Mesenteric fat pad (tissue), 1 donor: ENCODE measurements around the gene ZBTB1. TPM values are rescaled to one million over a fixed set of nuclear protein-coding genes. Genes with fewer than 3 reads are reported as not detected.
"Not testable (repeated sequence)": the region's sequence is repeated elsewhere in the genome, so short reads cannot be mapped to it uniquely, and the experiment has no call there.

Source experiments
- DNase-seq: peaks from one replicate; pipeline ENCODE4 v3.0.0-alpha.2; 2020; ENCODE audit warnings: low spot score
- total RNA-seq: library from RNA; stranded (reverse); fragmentation: NEBNext Ultra II Directional; extraction: Animal tissue kit (Norgen Biotek cat#: 25700); gene quantifications from one replicate; pipeline ENCODE4 v1.2.1, GENCODE V29; 2021
- donor health status: DM: yes; HTN: yes; CAD: no.

ZBTB1 gene
- total RNA-seq, 1 donor from 2014 or later = 35.5 TPM

- DNase-seq = no peak
Observed at GRCh38 chr14:64563696-64564095, 59.1 kb downstream of the ZBTB1 start.

- no peak for DNase-seq
Observed at GRCh38 chr14:64566651-64567122, 62.1 kb downstream of the ZBTB1 start.

- no peak for DNase-seq
Observed at GRCh38 chr14:64569138-64569631, 64.6 kb downstream of the ZBTB1 start.

- not testable (repeated sequence) for DNase-seq
Observed at GRCh38 chr14:64569646-64570045, 65.1 kb downstream of the ZBTB1 start.

- DNase-seq = no peak
Observed at GRCh38 chr14:64572386-64573104, 68.0 kb downstream of the ZBTB1 start.

- DNase-seq = no peak
Observed at GRCh38 chr14:64573109-64573508, 68.5 kb downstream of the ZBTB1 start.

Other genes starting within 250 kb of the ZBTB1 start
- gene ESR2, start 210.4 kb upstream of the ZBTB1 start, total RNA-seq = 0.32 TPM
- 161 TPM for gene MTHFD1, start 116.4 kb upstream of the ZBTB1 start, total RNA-seq
- gene AKAP5, start 39.3 kb upstream of the ZBTB1 start, total RNA-seq = 0.45 TPM
- 11.2 TPM for gene ZBTB25, start 932 bp upstream of the ZBTB1 start, total RNA-seq
- gene HSPA2, start 36.0 kb downstream of the ZBTB1 start, total RNA-seq = 9.5 TPM
- 1.3 TPM for gene PPP1R36, start 45.2 kb downstream of the ZBTB1 start, total RNA-seq
- 35.6 TPM for gene PLEKHG3, start 199.7 kb downstream of the ZBTB1 start, total RNA-seq